Activated T-helper 2 cell treated with anti-CD3 and anti-CD28 coated beads, Interferon-gamma antibody, Interleukin-2, Interleukin-4, amounts not matched to agents 10 μg/mL and 5 μg/mL and 100 μg/mL, durations not matched to agents 14 hours and 24 hours and 36 hours (primary cell): ENCODE measurements around the gene PCDHB7. TPM values are rescaled to one million over a fixed set of nuclear protein-coding genes. Genes with fewer than 3 reads are reported as not detected.
"Not testable (repeated sequence)": the region's sequence is repeated elsewhere in the genome, so short reads cannot be mapped to it uniquely, and the experiment has no call there.

Experiments
- DNase-seq: peaks from one replicate; pipeline ENCODE4 v3.0.0; 2021; ENCODE audit warnings: low spot score
- H3K27ac Mint-ChIP-seq: one replicate; pipeline ENCODE4 v1.8.0; 2021; ENCODE audit warnings: mixed read lengths
- H3K27me3 Mint-ChIP-seq: one replicate; pipeline ENCODE4 v1.8.0; 2021; ENCODE audit warnings: low read depth, mixed read lengths
- H3K36me3 Mint-ChIP-seq: one replicate; pipeline ENCODE4 v1.8.0; 2021; ENCODE audit warnings: low read depth, mixed read lengths
- H3K4me1 Mint-ChIP-seq: one replicate; pipeline ENCODE4 v1.8.0; 2021; ENCODE audit warnings: low read depth, mixed read lengths
- H3K4me3 Mint-ChIP-seq: one replicate; pipeline ENCODE4 v1.8.0; 2021; ENCODE audit warnings: low read depth, mild to moderate bottlenecking, moderate library complexity, mixed read lengths
- H3K9me3 Mint-ChIP-seq: one replicate; pipeline ENCODE4 v1.8.0; 2021; ENCODE audit warnings: mixed read lengths
- intact Hi-C: fragments of 100-400 bp; cut with micrococcal nuclease; formaldehyde crosslinking; loops from one replicate; pipeline ENCODE4 v1.15.1; 2023
- total RNA-seq: library from RNA; stranded (reverse); gene quantifications from 2 replicates; pipeline ENCODE4 v1.2.3, GENCODE V29; 2022

PCDHB7 gene
- total RNA-seq, 1 donor from 2014 or later, result not detected

DNA sequence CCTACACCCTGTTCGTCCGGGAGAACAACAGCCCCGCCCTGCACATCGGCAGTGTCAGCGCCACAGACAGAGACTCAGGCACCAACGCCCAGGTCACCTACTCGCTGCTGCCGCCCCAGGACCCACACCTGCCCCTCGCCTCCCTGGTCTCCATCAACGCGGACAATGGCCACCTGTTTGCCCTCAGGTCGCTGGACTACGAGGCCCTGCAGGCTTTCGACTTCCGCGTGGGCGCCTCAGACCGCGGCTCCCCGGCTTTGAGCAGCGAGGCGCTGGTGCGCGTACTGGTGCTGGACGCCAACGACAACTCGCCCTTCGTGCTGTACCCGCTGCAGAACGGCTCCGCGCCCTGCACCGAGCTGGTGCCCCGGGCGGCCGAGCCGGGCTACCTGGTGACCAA lies 16.2 kb downstream of the PCDHB7 start:
- DNase-seq, H3K36me3 Mint-ChIP-seq, H3K4me3 Mint-ChIP-seq, H3K4me1 Mint-ChIP-seq, H3K27me3 Mint-ChIP-seq, H3K27ac Mint-ChIP-seq: not testable (repeated sequence)
- peaks cover 44% of the 10 kb centered on the region for H3K9me3 Mint-ChIP-seq
- intact Hi-C loops, result loop anchor here (5.0 kb wide), 1 partner anchor 154 kb away; the partner anchor contains the start of gene PCDHGA3

DNA sequence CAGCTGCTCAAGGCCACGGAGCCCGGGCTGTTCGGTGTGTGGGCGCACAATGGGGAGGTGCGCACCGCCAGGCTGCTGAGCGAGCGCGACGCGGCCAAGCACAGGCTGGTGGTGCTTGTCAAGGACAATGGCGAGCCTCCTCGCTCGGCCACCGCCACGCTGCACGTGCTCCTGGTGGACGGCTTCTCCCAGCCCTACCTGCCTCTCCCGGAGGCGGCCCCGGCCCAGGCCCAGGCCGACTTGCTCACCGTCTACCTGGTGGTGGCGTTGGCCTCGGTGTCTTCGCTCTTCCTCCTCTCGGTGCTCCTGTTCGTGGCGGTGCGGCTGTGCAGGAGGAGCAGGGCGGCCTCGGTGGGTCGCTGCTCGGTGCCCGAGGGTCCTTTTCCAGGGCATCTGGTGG lies 16.7 kb downstream of the PCDHB7 start:
- not testable (repeated sequence) for H3K4me1 Mint-ChIP-seq, H3K4me3 Mint-ChIP-seq, H3K36me3 Mint-ChIP-seq, H3K27ac Mint-ChIP-seq, DNase-seq, H3K27me3 Mint-ChIP-seq
- H3K9me3 Mint-ChIP-seq, result peaks cover 44% of the 10 kb centered on the region
- intact Hi-C loops, result loop anchor here (5.0 kb wide), 1 partner anchor 153 kb away; the partner anchor contains the start of gene PCDHGA3

DNA sequence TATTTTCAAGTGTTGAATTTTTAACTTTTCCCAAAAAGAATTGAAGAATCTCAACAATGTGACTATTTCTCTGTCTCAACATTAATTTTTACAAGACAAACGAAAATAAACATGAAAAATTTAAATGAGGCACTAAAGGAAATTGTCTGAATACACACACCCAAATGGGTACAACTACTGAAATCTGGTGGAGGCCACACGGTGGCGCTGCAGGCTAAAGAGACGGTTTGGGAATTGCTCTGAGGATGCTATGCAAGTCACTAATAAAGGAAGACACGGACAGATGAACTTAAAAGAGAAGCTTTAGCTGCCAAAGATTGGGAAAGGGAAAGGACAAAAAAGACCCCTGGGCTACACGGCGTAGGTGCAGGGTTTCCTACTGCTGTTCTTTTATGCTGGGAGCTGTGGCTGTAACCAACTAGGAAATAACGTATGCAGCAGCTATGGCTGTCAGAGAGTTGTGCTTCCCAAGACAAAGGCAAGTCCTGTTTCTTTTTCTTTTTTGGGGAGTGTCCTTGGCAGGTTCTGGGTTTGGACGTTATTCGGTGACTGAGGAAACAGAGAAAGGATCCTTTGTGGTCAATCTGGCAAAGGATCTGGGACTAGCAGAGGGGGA lies 19.8 kb downstream of the PCDHB7 start, which contains the start of gene PCDHB10:
PCDHB10 (plus strand) TSS at position 244 of the 616 bp plus-strand sequence; CDS start at position 444, 200 bp downstream.
- peaks cover 2% of the 10 kb centered on the region for H3K27me3 Mint-ChIP-seq
- H3K4me3 Mint-ChIP-seq, result no peak within 1 kb of the TSS
- intact Hi-C loops, result no loop called here
- peaks cover 53% of the 10 kb centered on the region for H3K9me3 Mint-ChIP-seq
- no peak for DNase-seq
- no peak within 1 kb of the TSS for H3K27ac Mint-ChIP-seq
- H3K36me3 Mint-ChIP-seq, result peaks cover 3% of the 10 kb centered on the region
- no peaks in the 10 kb centered on the region for H3K4me1 Mint-ChIP-seq

DNA sequence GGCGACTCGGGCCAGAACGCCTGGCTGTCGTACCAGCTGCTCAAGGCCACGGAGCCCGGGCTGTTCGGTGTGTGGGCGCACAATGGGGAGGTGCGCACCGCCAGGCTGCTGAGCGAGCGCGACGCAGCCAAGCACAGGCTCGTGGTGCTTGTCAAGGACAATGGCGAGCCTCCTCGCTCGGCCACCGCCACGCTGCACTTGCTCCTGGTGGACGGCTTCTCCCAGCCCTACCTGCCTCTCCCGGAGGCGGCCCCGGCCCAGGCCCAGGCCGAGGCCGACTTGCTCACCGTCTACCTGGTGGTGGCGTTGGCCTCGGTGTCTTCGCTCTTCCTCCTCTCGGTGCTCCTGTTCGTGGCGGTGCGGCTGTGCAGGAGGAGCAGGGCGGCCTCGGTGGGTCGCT lies 21.9 kb downstream of the PCDHB7 start:
- intact Hi-C loops, H3K4me3 Mint-ChIP-seq, H3K27me3 Mint-ChIP-seq, H3K4me1 Mint-ChIP-seq, H3K36me3 Mint-ChIP-seq, DNase-seq, H3K27ac Mint-ChIP-seq: not testable (repeated sequence)
- peaks cover 58% of the 10 kb centered on the region for H3K9me3 Mint-ChIP-seq

DNA sequence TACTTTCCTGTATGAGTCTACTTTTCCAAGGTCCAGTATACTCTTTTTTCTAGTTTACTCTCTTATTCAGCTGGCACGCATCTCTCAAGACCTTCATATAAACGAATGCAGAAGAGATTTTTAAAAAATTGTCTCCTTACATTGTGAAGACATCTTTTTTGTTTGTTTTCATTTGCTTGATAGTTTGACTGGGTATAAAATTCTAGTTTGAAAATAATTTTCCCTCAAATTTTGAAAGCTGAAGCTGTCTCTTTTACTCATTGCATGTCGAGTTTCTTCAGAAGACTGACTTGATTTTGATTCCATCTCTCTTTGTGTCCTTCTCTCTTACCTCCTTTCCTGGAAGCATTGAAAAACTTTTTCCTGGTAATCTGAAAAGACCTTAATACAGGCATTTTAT lies 23.9 kb downstream of the PCDHB7 start:
- DNase-seq, result no peak
- H3K27me3 Mint-ChIP-seq, result no peaks in the 10 kb centered on the region
- intact Hi-C loops, result no loop called here
- no peak overlapping the region for H3K4me3 Mint-ChIP-seq
- peaks cover 68% of the 10 kb centered on the region for H3K9me3 Mint-ChIP-seq
- H3K27ac Mint-ChIP-seq, result no peak overlapping the region
- no peaks in the 10 kb centered on the region for H3K4me1 Mint-ChIP-seq
- H3K36me3 Mint-ChIP-seq, result no peaks in the 10 kb centered on the region

DNA sequence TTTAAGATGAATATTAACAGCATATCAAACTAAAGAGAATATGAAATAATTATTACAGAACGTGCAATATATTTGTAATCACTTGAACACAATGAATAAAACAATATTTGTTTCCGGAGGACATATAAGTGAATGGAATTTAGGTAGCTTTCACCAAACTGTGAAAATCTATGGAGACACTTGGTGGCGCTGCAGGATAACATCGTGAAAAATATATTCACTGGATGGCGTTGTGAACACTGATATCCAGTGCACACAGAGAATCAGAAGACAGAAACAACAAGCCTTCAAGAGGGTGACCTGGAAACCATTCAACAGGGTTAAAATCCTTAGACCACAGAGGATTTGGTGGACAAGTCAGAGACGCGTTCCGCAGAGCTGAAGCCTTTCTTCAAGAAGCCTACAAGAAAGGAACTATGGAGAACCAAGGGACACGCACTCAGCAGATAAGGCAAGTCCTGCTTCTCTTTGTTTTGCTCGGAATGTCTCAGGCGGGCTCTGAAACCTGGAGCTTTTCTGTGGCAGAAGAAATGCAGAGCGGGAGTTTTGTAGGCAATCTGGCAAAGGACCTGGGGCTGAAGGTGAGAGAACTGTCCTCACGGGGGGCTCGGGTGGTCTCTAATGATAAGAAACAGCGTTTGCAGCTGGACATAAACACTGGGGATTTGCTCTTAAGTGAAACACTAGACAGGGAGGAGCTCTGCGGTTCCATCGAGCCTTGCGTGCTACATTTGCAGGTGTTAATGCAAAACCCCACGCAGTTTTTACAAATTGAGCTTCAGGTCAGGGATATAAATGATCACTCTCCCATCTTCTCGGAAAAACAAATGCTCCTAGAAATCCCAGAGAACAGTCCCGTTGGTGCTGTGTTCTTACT lies 27.2 kb downstream of the PCDHB7 start, which contains the start of gene PCDHB11:
PCDHB11 (plus strand) TSS at position 269 of the 877 bp plus-strand sequence; CDS start at position 417, 148 bp downstream.
- intact Hi-C loops, result no loop called here
- no peak within 1 kb of the TSS for H3K27ac Mint-ChIP-seq
- no peaks in the 10 kb centered on the region for H3K36me3 Mint-ChIP-seq
- H3K9me3 Mint-ChIP-seq, result peaks cover 51% of the 10 kb centered on the region
- no peaks in the 10 kb centered on the region for H3K27me3 Mint-ChIP-seq
- no peak within 1 kb of the TSS for H3K4me3 Mint-ChIP-seq
- H3K4me1 Mint-ChIP-seq, result no peaks in the 10 kb centered on the region
- DNase-seq, result no peak

DNA sequence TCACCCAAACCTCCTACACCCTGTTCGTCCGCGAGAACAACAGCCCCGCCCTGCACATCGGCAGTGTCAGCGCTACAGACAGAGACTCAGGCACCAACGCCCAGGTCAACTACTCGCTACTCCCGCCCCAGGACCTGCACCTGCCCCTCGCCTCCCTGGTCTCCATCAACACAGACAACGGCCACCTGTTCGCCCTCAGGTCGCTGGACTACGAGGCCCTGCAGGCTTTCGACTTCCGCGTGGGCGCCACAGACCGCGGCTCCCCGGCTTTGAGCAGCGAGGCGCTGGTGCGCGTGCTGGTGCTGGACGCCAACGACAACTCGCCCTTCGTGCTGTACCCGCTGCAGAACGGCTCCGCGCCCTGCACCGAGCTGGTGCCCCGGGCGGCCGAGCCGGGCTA lies 28.7 kb downstream of the PCDHB7 start:
- H3K27me3 Mint-ChIP-seq, intact Hi-C loops: not testable (repeated sequence)

DNA sequence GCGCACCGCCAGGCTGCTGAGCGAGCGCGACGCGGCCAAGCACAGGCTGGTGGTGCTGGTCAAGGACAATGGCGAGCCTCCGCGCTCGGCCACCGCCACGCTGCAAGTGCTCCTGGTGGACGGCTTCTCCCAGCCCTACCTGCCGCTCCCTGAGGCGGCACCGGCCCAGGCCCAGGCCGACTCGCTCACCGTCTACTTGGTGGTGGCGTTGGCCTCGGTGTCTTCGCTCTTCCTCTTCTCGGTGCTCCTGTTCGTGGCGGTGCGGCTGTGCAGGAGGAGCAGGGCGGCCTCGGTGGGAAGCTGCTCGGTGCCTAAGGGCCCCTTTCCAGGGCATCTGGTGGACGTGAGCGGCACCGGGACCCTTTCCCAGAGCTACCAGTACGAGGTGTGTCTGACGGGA lies 29.2 kb downstream of the PCDHB7 start:
- H3K27ac Mint-ChIP-seq, H3K4me3 Mint-ChIP-seq, DNase-seq, H3K4me1 Mint-ChIP-seq, H3K27me3 Mint-ChIP-seq, intact Hi-C loops, H3K36me3 Mint-ChIP-seq: not testable (repeated sequence)
- H3K9me3 Mint-ChIP-seq, result peaks cover 38% of the 10 kb centered on the region

More for the DNA sequence above, 28.7 kb downstream of the PCDHB7 start:
- H3K27ac Mint-ChIP-seq, H3K4me1 Mint-ChIP-seq, H3K36me3 Mint-ChIP-seq, DNase-seq, H3K4me3 Mint-ChIP-seq: not testable (repeated sequence)
- H3K9me3 Mint-ChIP-seq, result peaks cover 43% of the 10 kb centered on the region

DNA sequence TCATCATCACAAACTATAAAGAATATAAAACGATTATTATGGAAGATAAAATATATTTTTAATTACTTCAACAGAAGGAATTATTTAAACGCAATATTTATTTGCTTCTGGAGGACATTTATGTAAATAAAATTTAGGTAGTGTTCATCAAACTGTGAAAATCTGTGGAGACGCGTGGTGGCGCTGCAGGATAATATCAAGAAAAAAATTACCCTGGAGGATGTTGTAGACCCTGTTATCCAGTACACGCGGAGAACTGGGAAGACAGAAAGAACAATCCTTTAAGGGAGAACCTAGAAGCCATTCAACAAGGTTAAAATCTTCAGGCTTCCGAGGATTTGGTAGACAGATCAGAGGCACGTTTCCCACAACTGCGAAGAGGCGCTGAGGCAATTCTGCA lies 36.0 kb downstream of the PCDHB7 start, which contains the start of gene PCDHB12:
PCDHB12 (plus strand) TSS at position 242 of the 400 bp plus-strand sequence. CDS start 189 bp downstream, outside the sequence.
- H3K9me3 Mint-ChIP-seq, result peaks cover 11% of the 10 kb centered on the region
- no peak within 1 kb of the TSS for H3K4me3 Mint-ChIP-seq
- no peak within 1 kb of the TSS for H3K27ac Mint-ChIP-seq
- H3K27me3 Mint-ChIP-seq, result no peaks in the 10 kb centered on the region
- intact Hi-C loops, result no loop called here
- no peaks in the 10 kb centered on the region for H3K36me3 Mint-ChIP-seq
- H3K4me1 Mint-ChIP-seq, result no peaks in the 10 kb centered on the region
- DNase-seq, result no peak

DNA sequence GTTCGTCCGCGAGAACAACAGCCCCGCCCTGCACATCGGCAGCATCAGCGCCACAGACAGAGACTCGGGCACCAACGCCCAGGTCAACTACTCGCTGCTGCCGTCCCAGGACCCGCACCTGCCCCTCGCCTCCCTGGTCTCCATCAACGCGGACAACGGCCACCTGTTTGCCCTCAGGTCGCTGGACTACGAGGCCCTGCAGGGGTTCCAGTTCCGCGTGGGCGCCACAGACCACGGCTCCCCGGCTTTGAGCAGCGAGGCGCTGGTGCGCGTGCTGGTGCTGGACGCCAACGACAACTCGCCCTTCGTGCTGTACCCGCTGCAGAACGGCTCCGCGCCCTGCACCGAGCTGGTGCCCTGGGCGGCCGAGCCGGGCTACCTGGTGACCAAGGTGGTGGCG lies 37.8 kb downstream of the PCDHB7 start:
- H3K4me1 Mint-ChIP-seq, DNase-seq, H3K27ac Mint-ChIP-seq, H3K4me3 Mint-ChIP-seq, H3K27me3 Mint-ChIP-seq, H3K36me3 Mint-ChIP-seq, intact Hi-C loops: not testable (repeated sequence)
- peaks cover 14% of the 10 kb centered on the region for H3K9me3 Mint-ChIP-seq

DNA sequence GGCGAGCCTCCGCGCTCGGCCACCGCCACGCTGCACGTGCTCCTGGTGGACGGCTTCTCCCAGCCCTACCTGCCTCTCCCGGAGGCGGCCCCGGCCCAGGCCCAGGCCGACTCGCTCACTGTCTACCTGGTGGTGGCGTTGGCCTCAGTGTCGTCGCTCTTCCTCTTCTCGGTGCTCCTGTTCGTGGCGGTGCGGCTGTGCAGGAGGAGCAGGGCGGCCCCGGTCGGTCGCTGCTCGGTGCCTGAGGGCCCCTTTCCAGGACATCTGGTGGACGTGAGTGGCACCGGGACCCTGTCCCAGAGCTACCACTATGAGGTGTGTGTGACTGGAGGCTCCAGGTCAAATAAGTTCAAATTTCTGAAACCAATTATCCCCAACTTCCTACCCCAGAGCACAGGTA lies 38.4 kb downstream of the PCDHB7 start:
- DNase-seq, H3K4me1 Mint-ChIP-seq, intact Hi-C loops, H3K4me3 Mint-ChIP-seq, H3K27me3 Mint-ChIP-seq, H3K36me3 Mint-ChIP-seq, H3K27ac Mint-ChIP-seq: not testable (repeated sequence)
- H3K9me3 Mint-ChIP-seq, result peaks cover 17% of the 10 kb centered on the region

DNA sequence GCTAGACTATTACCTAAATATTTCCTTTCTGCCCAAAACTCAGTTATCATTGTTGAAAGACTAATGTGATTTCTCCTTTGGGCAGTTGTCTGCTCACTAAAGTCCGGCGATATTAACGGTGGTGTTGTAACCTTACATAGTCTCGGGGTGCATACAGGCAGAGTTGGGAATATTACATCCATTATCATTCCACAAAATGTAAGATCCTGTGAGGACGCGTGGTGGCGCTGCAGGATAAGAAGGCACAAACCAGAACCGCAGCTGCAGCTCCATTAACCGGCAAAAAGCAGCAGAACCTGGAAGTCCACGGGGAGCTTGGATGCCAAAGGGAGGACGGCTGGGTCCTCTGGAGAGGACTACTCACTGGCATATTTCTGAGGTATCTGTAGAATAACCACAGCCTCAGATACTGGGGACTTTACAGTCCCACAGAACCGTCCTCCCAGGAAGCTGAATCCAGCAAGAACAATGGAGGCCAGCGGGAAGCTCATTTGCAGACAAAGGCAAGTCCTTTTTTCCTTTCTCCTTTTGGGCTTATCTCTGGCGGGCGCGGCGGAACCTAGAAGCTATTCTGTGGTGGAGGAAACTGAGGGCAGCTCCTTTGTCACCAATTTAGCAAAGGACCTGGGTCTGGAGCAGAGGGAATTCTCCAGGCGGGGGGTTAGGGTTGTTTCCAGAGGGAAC lies 41.4 kb downstream of the PCDHB7 start, which contains the start of gene PCDHB13:
PCDHB13 (plus strand) TSS at position 264 of the 684 bp plus-strand sequence; CDS start at position 469, 205 bp downstream.
- H3K4me3 Mint-ChIP-seq, intact Hi-C loops, DNase-seq, H3K27ac Mint-ChIP-seq, H3K4me1 Mint-ChIP-seq, H3K27me3 Mint-ChIP-seq, H3K36me3 Mint-ChIP-seq: not testable (repeated sequence)
- peaks cover 34% of the 10 kb centered on the region for H3K9me3 Mint-ChIP-seq
